ENCODE measurements around the gene TOM1. TPM values are rescaled to one million over a fixed set of nuclear protein-coding genes. Genes with fewer than 3 reads are reported as not detected.

The TOM1 gene
- polyA plus RNA-seq, 1 of the 3 experiments (the other 2 are of a cell fraction) = 26.9 TPM

- no peak for TF ChIP-seq FOXJ3 (CRISPR knock-in tag; IDR thresholded peaks at IDR 0.05)
- TF ChIP-seq FOSL2 (IDR thresholded peaks at IDR 0.05; ENCODE audit: borderline replicate concordance, low read depth) = no peak
- H4K20me1 ChIP-seq (ENCODE audit: insufficient read depth) = no peaks in the 10 kb centered on the region
- no peak overlapping the region for H3K4me3 ChIP-seq (ENCODE audit: low read depth in 2 of 2, low read length in 1 of 2)
- peak overlapping the region; percentile 69 for H2AFZ ChIP-seq (ENCODE audit: low read depth)
- no peaks in the 10 kb centered on the region for H3K36me3 ChIP-seq (replicated peaks in 1 of 2; ENCODE audit: control insufficient read depth in 1 of 2, insufficient read depth in 2 of 2, low read length in 1 of 2)
- DNase-seq = no peak
- H3K9ac ChIP-seq = no peak overlapping the region
- 95% methylated on average over 2 of the region's 3 CpGs for WGBS (ENCODE audit: low lambda C conversion rate)
- no peaks in the 10 kb centered on the region for H3K27me3 ChIP-seq (ENCODE audit: insufficient read depth)
- ChIA-PET POLR2A (no interaction called here), CTCF (no interaction called here)
- H3K9me2 ChIP-seq = no peaks in the 10 kb centered on the region
- H3K4me1 ChIP-seq (ENCODE audit: control insufficient read depth in 1 of 2, insufficient read depth in 2 of 2, low read depth in 1 of 2, low read length in 1 of 2) = peaks cover 12 to 15% of the 10 kb centered on the region in 2 experiments; a peak in 2 of 4 replicates
- H3K27ac ChIP-seq (ENCODE audit: low read depth in 2 of 2, low read length in 1 of 2) = peak overlapping the region in 1 of 2 experiments; percentile 58; a peak in 1 of 4 replicates
- no peak overlapping the region for H3K4me2 ChIP-seq
- H3K9me3 ChIP-seq = no peaks in the 10 kb centered on the region
- peaks cover 16% of the 10 kb centered on the region for H3F3A ChIP-seq (replicated peaks; ENCODE audit: insufficient read depth)
- H3K79me2 ChIP-seq (ENCODE audit: insufficient read depth) = no peaks in the 10 kb centered on the region; the same call in 1 of the 2 replicates
Observed at GRCh38 chr22:35377735-35378134, 78.0 kb downstream of the TOM1 start.

- Histone ChIP-seq H4K20me1 (ENCODE audit: insufficient read depth) (no peaks in the 10 kb centered on the region), H3K9me3 (no peaks in the 10 kb centered on the region), H3K9me2 (no peaks in the 10 kb centered on the region), H3K4me2 (no peak overlapping the region), H3K4me3 (ENCODE audit: low read depth in 2 of 2, low read length in 1 of 2) (no peak overlapping the region), H3F3A (replicated peaks; ENCODE audit: insufficient read depth) (peaks cover 16% of the 10 kb centered on the region), H3K36me3 (replicated peaks in 1 of 2; ENCODE audit: control insufficient read depth in 1 of 2, insufficient read depth in 2 of 2, low read length in 1 of 2) (peaks cover 0 to 4% of the 10 kb centered on the region in 2 experiments), H2AFZ (ENCODE audit: low read depth) (no peak overlapping the region), H3K9ac (no peak overlapping the region), H3K27ac (ENCODE audit: low read depth in 2 of 2, low read length in 1 of 2) (no peak overlapping the region), H3K4me1 (ENCODE audit: control insufficient read depth in 1 of 2, insufficient read depth in 2 of 2, low read depth in 1 of 2, low read length in 1 of 2) (peaks cover 12 to 15% of the 10 kb centered on the region in 2 experiments; a peak in 2 of 4 replicates), H3K27me3 (ENCODE audit: insufficient read depth) (no peaks in the 10 kb centered on the region), H3K79me2 (ENCODE audit: insufficient read depth) (no peaks in the 10 kb centered on the region; the same call in 1 of the 2 replicates)
- TF ChIP-seq ELF1 (IDR thresholded peaks at IDR 0.05) (no peak), IRF3 (IDR thresholded peaks at IDR 0.05; ENCODE audit: low read depth, low read length) (no peak), NRF1 (IDR thresholded peaks at IDR 0.05; ENCODE audit: low read depth, low read length) (no peak), RFX5 (IDR thresholded peaks at IDR 0.05; ENCODE audit: low read length) (no peak), TCF12 (IDR thresholded peaks at IDR 0.05) (no peak), MAX (IDR thresholded peaks at IDR 0.05; ENCODE audit: low read depth) (no peak), CTCF (IDR thresholded peaks at IDR 0.05) (no peak), MXI1 (IDR thresholded peaks at IDR 0.05; ENCODE audit: low read depth, low read length) (no peak), JUND (IDR thresholded peaks at IDR 0.05) (no peak), RCOR1 (IDR thresholded peaks at IDR 0.05; ENCODE audit: low read length) (no peak), PBX3 (IDR thresholded peaks at IDR 0.05) (no peak), SIN3A (IDR thresholded peaks at IDR 0.05; ENCODE audit: borderline replicate concordance, low read depth, low read length) (no peak), GATA2 (CRISPR knock-in tag; IDR thresholded peaks at IDR 0.05) (no peak), FOXM1 (IDR thresholded peaks at IDR 0.05; ENCODE audit: low read depth) (no peak), FOXJ3 (CRISPR knock-in tag; IDR thresholded peaks at IDR 0.05) (no peak), EP300 (IDR thresholded peaks at IDR 0.05; ENCODE audit: borderline replicate concordance in 1 of 2, low read depth in 1 of 2, low read length in 1 of 2) (no peak), SMC3 (IDR thresholded peaks at IDR 0.05; ENCODE audit: low read depth, low read length) (no peak), GABPA (IDR thresholded peaks at IDR 0.05; ENCODE audit: low read depth) (no peak), RAD21 (IDR thresholded peaks at IDR 0.05; ENCODE audit: low read length) (no peak)
- ChIA-PET POLR2A (no interaction called here), CTCF (no interaction called here)
- 92% methylated on average over 3 of the region's 3 CpGs for WGBS (ENCODE audit: low lambda C conversion rate)
- DNase-seq = no peak
Observed at GRCh38 chr22:35378621-35379020, 78.9 kb downstream of the TOM1 start.

Measured in SK-N-SH (cell line).